ENCODE results near the gene EIF4H.

Gene EIF4H

DNA sequence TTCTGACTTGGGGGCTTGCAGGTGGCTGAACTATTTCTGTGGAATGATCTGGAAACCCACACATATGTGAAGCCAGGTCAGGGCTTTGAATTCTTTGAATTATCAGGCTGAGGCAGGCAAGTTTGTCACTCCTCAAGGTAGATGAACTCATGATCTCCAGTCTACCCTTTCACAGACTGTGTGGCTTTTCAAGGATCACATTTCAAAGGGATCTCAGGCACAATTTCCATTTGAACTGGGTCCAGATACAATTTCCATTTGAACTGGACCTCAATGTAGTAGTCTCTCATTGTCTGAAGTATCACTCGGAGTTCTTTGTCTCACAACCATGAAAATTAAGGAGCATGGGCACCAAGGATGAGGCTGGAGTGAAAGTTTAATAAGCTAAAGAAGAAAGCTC is 25.7 kb upstream of the EIF4H start:
- TF ChIP-seq POLR2AphosphoS5 (IDR thresholded peaks at IDR 0.05; ENCODE audit: low read depth, low read length) (no peak), FOXP2 (optimal IDR thresholded peaks at IDR 0.05; ENCODE audit: borderline replicate concordance, extremely low read depth, extremely low read length, insufficient read depth) (no peak), SIN3A (IDR thresholded peaks at IDR 0.05; ENCODE audit: borderline replicate concordance, insufficient read depth, low read length) (no peak), REST (IDR thresholded peaks at IDR 0.05; ENCODE audit: insufficient read depth in 1 of 2, low read depth in 2 of 2, low read length in 2 of 2) (no peak), TAF1 (IDR thresholded peaks at IDR 0.05; ENCODE audit: borderline replicate concordance, insufficient read depth, low read length) (no peak)

DNA sequence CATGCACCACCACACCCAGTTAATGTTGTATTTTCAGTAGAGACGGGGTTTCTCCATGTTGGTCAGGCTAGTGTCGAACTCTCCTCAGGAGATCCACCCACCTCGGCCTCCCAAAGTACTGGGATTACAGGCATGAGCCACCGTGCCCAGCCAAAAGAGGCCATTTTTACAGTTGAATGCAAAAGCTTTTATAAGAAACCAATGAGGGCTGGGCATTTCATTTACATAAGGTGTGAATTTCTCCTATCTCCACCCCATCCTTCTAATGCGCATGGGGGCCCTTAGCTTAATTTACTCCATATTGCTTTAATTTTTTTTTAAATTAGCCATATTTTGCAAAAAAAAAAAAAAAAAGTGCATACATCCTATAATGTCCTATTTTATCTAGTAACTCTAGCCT is 25.1 kb upstream of the EIF4H start:
- TF ChIP-seq POLR2AphosphoS5 (IDR thresholded peaks at IDR 0.05; ENCODE audit: low read depth, low read length), result no peak
- TF ChIP-seq TAF1 (IDR thresholded peaks at IDR 0.05; ENCODE audit: borderline replicate concordance, insufficient read depth, low read length), result no peak
- TF ChIP-seq SIN3A (IDR thresholded peaks at IDR 0.05; ENCODE audit: borderline replicate concordance, insufficient read depth, low read length), result no peak
- no peak for TF ChIP-seq FOXP2 (optimal IDR thresholded peaks at IDR 0.05; ENCODE audit: borderline replicate concordance, extremely low read depth, extremely low read length, insufficient read depth)
- no peak for TF ChIP-seq REST (IDR thresholded peaks at IDR 0.05; ENCODE audit: insufficient read depth in 1 of 2, low read depth in 2 of 2, low read length in 2 of 2)

GRCh38 chr7:74149603-74150002 is 24.6 kb upstream of the EIF4H start:
- TF ChIP-seq REST (IDR thresholded peaks at IDR 0.05; ENCODE audit: insufficient read depth in 1 of 2, low read depth in 2 of 2, low read length in 2 of 2), result no peak
- no peak for TF ChIP-seq FOXP2 (optimal IDR thresholded peaks at IDR 0.05; ENCODE audit: borderline replicate concordance, extremely low read depth, extremely low read length, insufficient read depth)
- no peak for TF ChIP-seq POLR2AphosphoS5 (IDR thresholded peaks at IDR 0.05; ENCODE audit: low read depth, low read length)
- no peak for TF ChIP-seq SIN3A (IDR thresholded peaks at IDR 0.05; ENCODE audit: borderline replicate concordance, insufficient read depth, low read length)
- TF ChIP-seq TAF1 (IDR thresholded peaks at IDR 0.05; ENCODE audit: borderline replicate concordance, insufficient read depth, low read length), result no peak

DNA sequence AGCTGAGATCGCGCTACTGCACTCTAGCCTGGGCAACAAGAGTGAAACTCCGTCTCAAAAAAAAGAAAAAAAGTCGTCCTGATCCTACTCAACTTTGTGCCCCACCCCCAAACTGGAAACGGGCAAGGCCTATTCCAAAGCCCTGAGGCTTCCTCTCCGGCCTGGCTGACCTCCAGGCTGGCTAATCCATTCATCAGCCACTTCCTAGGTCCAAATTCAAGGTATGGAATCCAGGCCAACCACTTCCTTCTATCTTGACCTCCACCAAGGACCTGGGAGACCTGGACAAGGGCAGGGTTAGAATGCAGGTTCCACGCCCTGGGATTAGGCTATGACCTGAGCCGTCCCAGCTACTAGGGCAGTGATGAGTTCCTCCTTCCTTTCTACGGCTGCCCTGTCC is 20.4 kb upstream of the EIF4H start:
- TF ChIP-seq FOXP2 (optimal IDR thresholded peaks at IDR 0.05; ENCODE audit: borderline replicate concordance, extremely low read depth, extremely low read length, insufficient read depth) (no peak), TAF1 (IDR thresholded peaks at IDR 0.05; ENCODE audit: borderline replicate concordance, insufficient read depth, low read length) (no peak), POLR2AphosphoS5 (IDR thresholded peaks at IDR 0.05; ENCODE audit: low read depth, low read length) (no peak), SIN3A (IDR thresholded peaks at IDR 0.05; ENCODE audit: borderline replicate concordance, insufficient read depth, low read length) (no peak), REST (IDR thresholded peaks at IDR 0.05; ENCODE audit: insufficient read depth in 1 of 2, low read depth in 2 of 2, low read length in 2 of 2) (no peak)

All from PFSK-1 (cell line).